Ishikawa (cell line): Measurements from ENCODE around the gene DGUOK.

Source experiments
- CEBPB ChIP-seq: IDR thresholded peaks from 2 replicates; pipeline ENCODE4 v1.6.1; 2012
- CREB1 ChIP-seq: IDR thresholded peaks from 2 replicates; pipeline ENCODE4 v1.6.1; 2012; ENCODE audit warnings: low read depth
- EGR1 ChIP-seq: IDR thresholded peaks from 2 replicates; pipeline ENCODE4 v1.6.1; 2012
- EP300 ChIP-seq: IDR thresholded peaks from 2 replicates; pipeline ENCODE4 v1.6.1; 2012; ENCODE audit warnings: borderline replicate concordance
- FOXM1 ChIP-seq: IDR thresholded peaks from 2 replicates; pipeline ENCODE4 v1.6.1; 2012; ENCODE audit warnings: low read depth, borderline replicate concordance
- MAX ChIP-seq: IDR thresholded peaks from 2 replicates; pipeline ENCODE4 v1.6.1; 2012
- NFIC ChIP-seq: IDR thresholded peaks from 2 replicates; pipeline ENCODE4 v1.6.1; 2012
- RAD21 ChIP-seq: IDR thresholded peaks from 2 replicates; pipeline ENCODE4 v1.6.1; 2012; ENCODE audit warnings: low read depth
- REST ChIP-seq: IDR thresholded peaks from 2 replicates; pipeline ENCODE4 v1.6.1; 2012; ENCODE audit warnings: low read depth, mild to moderate bottlenecking
- TAF1 ChIP-seq: IDR thresholded peaks from 2 replicates; pipeline ENCODE4 v1.6.1; 2012; ENCODE audit warnings: low read depth, mild to moderate bottlenecking
- TCF12 ChIP-seq: IDR thresholded peaks from 2 replicates; pipeline ENCODE4 v1.6.1; 2012; ENCODE audit warnings: low read depth
- TEAD4 ChIP-seq: IDR thresholded peaks from 2 replicates; pipeline ENCODE4 v1.6.1; 2012
- USF1 ChIP-seq: IDR thresholded peaks from 2 replicates; pipeline ENCODE4 v1.6.1; 2012
- YY1 ChIP-seq: IDR thresholded peaks from 2 replicates; pipeline ENCODE4 v1.6.1; 2012; ENCODE audit warnings: low read depth
- ZBTB7A ChIP-seq: IDR thresholded peaks from 2 replicates; pipeline ENCODE4 v1.6.1; 2012; ENCODE audit warnings: low read depth

DGUOK gene

GRCh38 chr2:73895473-73895872, 31.2 kb upstream of the DGUOK start:
- TF ChIP-seq YY1 (no peak), NFIC (no peak), CEBPB (no peak), MAX (no peak), TCF12 (no peak), FOXM1 (no peak), RAD21 (no peak), REST (no peak), EGR1 (no peak), USF1 (no peak), TEAD4 (no peak), EP300 (no peak), TAF1 (no peak), ZBTB7A (no peak)

- TF ChIP-seq YY1 (no peak), EP300 (no peak), CEBPB (no peak), FOXM1 (no peak), NFIC (no peak), MAX (no peak), RAD21 (no peak), TCF12 (no peak), TEAD4 (no peak), CREB1 (no peak), USF1 (no peak), REST (no peak), TAF1 (no peak), EGR1 (no peak), ZBTB7A (no peak)
Measured at GRCh38 chr2:73896362-73897239, 30.1 kb upstream of the DGUOK start.

- TF ChIP-seq USF1: no peak
- TF ChIP-seq REST: peak; percentile 16; the same call in 1 of the 2 replicates
Measured at GRCh38 chr2:73897240-73897583, 29.5 kb upstream of the DGUOK start.

GRCh38 chr2:73897934-73898333, 28.7 kb upstream of the DGUOK start:
- TF ChIP-seq EGR1 (no peak), CEBPB (no peak), FOXM1 (no peak), TCF12 (no peak), TEAD4 (no peak), MAX (no peak), YY1 (no peak), REST (no peak), NFIC (no peak), RAD21 (no peak), EP300 (no peak), ZBTB7A (no peak), TAF1 (no peak), USF1 (no peak), CREB1 (no peak)
